Subcutaneous abdominal adipose tissue (tissue), 5 donors: ENCODE data around the gene NEDD4L.
"Not testable (repeated sequence)": the region's sequence is repeated elsewhere in the genome, so short reads cannot be mapped to it uniquely, and the experiment has no call there.

Experiments used
- H3K27ac ChIP-seq: one replicate; pipeline ENCODE4 v1.7.0; 2013; ENCODE audit warnings: low read depth, mild to moderate bottlenecking, inconsistent platforms, low read length, moderate library complexity
- H3K27me3 ChIP-seq, 5 donors: one replicate each; pipeline ENCODE4 v1.7.0; 2013; ENCODE audit warnings: low read length in 5 of 5, inconsistent platforms in 1 of 5; ENCODE audit not compliant: control insufficient read depth in 5 of 5, insufficient read depth in 4 of 5
- H3K36me3 ChIP-seq, 5 donors: one replicate each; pipeline ENCODE4 v1.7.0; 2013; ENCODE audit warnings: low read length in 5 of 5; ENCODE audit not compliant: control insufficient read depth in 5 of 5, insufficient read depth in 5 of 5
- H3K4me1 ChIP-seq, 5 donors: one replicate each; pipeline ENCODE4 v1.7.0; 2013; ENCODE audit warnings: low read length in 5 of 5, mild to moderate bottlenecking in 3 of 5, moderate library complexity in 1 of 5; ENCODE audit not compliant: control insufficient read depth in 5 of 5, insufficient read depth in 5 of 5
- H3K4me3 ChIP-seq, 5 donors: one replicate each; pipeline ENCODE4 v1.7.0; 2013; ENCODE audit warnings: low read length in 5 of 5, low read depth in 1 of 5
- H3K9ac ChIP-seq, 5 donors: one replicate each; pipeline ENCODE4 v1.7.0; 2013; ENCODE audit warnings: low read length in 5 of 5, mild to moderate bottlenecking in 4 of 5, moderate library complexity in 3 of 5
- H3K9me3 ChIP-seq, 5 donors: one replicate each; pipeline ENCODE4 v1.7.0; 2013; ENCODE audit warnings: low read length in 5 of 5; ENCODE audit not compliant: control insufficient read depth in 5 of 5
- donor health status: healthy.
- donor health status: healthy.
- donor health status: healthy.
- donor health status: healthy.
- donor health status: healthy.

The NEDD4L gene

GRCh38 chr18:58050963-58051362 lies 6.9 kb downstream of the NEDD4L start:
- H3K36me3 ChIP-seq, H3K9ac ChIP-seq, H3K9me3 ChIP-seq, H3K4me3 ChIP-seq, H3K27me3 ChIP-seq, H3K27ac ChIP-seq: not testable (repeated sequence)
- H3K4me1 ChIP-seq, result peaks cover 0 to 39% (median 19%) of the 10 kb centered on the region in 5 donors

- Histone ChIP-seq H3K27me3 (no peaks in the 10 kb centered on the region), H3K27ac (no peak overlapping the region), H3K4me1 (peaks cover 0 to 31% (median 11%) of the 10 kb centered on the region in 5 donors), H3K4me3 (no peak overlapping the region), H3K36me3 (no peaks in the 10 kb centered on the region), H3K9ac (no peak overlapping the region), H3K9me3 (no peaks in the 10 kb centered on the region)
Observed at GRCh38 chr18:58051765-58052460, 7.9 kb downstream of the NEDD4L start.

- Histone ChIP-seq H3K9me3 (no peaks in the 10 kb centered on the region), H3K4me3 (no peak overlapping the region), H3K27me3 (no peaks in the 10 kb centered on the region), H3K36me3 (no peaks in the 10 kb centered on the region), H3K9ac (no peak overlapping the region), H3K27ac (no peak overlapping the region), H3K4me1 (peaks cover 0 to 22% (median under 1%) of the 10 kb centered on the region in 5 donors)
Observed at GRCh38 chr18:58052960-58053359, 8.9 kb downstream of the NEDD4L start.

- Histone ChIP-seq H3K27me3 (no peaks in the 10 kb centered on the region), H3K4me1 (peaks cover 0 to 11% (median 0%) of the 10 kb centered on the region in 5 donors), H3K9me3 (no peaks in the 10 kb centered on the region), H3K27ac (no peak overlapping the region), H3K9ac (no peak overlapping the region), H3K36me3 (no peaks in the 10 kb centered on the region), H3K4me3 (no peak overlapping the region)
Observed at GRCh38 chr18:58054041-58054781, 10.2 kb downstream of the NEDD4L start.

- Histone ChIP-seq H3K27ac (no peak overlapping the region), H3K27me3 (no peaks in the 10 kb centered on the region), H3K4me3 (no peak overlapping the region), H3K9me3 (no peaks in the 10 kb centered on the region), H3K4me1 (peaks cover 0 to 11% (median 0%) of the 10 kb centered on the region in 5 donors), H3K9ac (no peak overlapping the region), H3K36me3 (no peaks in the 10 kb centered on the region)
Observed at GRCh38 chr18:58055890-58056558, 12.0 kb downstream of the NEDD4L start.

- Histone ChIP-seq H3K9me3 (no peaks in the 10 kb centered on the region), H3K4me3 (no peak overlapping the region), H3K27me3 (no peaks in the 10 kb centered on the region), H3K9ac (no peak overlapping the region), H3K27ac (no peak overlapping the region), H3K36me3 (no peaks in the 10 kb centered on the region), H3K4me1 (peaks cover 0 to 9% (median 3%) of the 10 kb centered on the region in 5 donors)
Observed at GRCh38 chr18:58056852-58057251, 12.8 kb downstream of the NEDD4L start.

GRCh38 chr18:58057291-58057965 lies 13.4 kb downstream of the NEDD4L start:
- Histone ChIP-seq H3K9me3 (no peaks in the 10 kb centered on the region), H3K27me3 (no peaks in the 10 kb centered on the region), H3K27ac (no peak overlapping the region), H3K4me1 (peaks cover 0 to 6% (median 0%) of the 10 kb centered on the region in 5 donors), H3K4me3 (no peak overlapping the region), H3K36me3 (no peaks in the 10 kb centered on the region), H3K9ac (no peak overlapping the region)

- Histone ChIP-seq H3K9ac (no peak overlapping the region), H3K27ac (no peak overlapping the region), H3K27me3 (no peaks in the 10 kb centered on the region), H3K4me1 (peaks cover 0 to 4% (median 0%) of the 10 kb centered on the region in 5 donors), H3K9me3 (no peaks in the 10 kb centered on the region), H3K36me3 (no peaks in the 10 kb centered on the region), H3K4me3 (no peak overlapping the region)
Observed at GRCh38 chr18:58058720-58059119, 14.7 kb downstream of the NEDD4L start.

GRCh38 chr18:58060254-58060653 lies 16.2 kb downstream of the NEDD4L start:
- Histone ChIP-seq H3K27me3 (no peaks in the 10 kb centered on the region), H3K9ac (no peak overlapping the region), H3K27ac (no peak overlapping the region), H3K9me3 (no peaks in the 10 kb centered on the region), H3K36me3 (no peaks in the 10 kb centered on the region), H3K4me1 (peaks cover 0 to 3% (median 0%) of the 10 kb centered on the region in 5 donors), H3K4me3 (no peak overlapping the region)
